Breast epithelium (tissue), 3 donors: ENCODE results near the gene OTULIN.

Experiments
- CTCF ChIP-seq, 3 donors: fragments of 450-650 bp; IDR thresholded peaks; one replicate each; pipeline ENCODE4 v1.5.1; 2016 to 2017; ENCODE audit warnings: antibody characterized with exemption in 3 of 3, mild to moderate bottlenecking in 3 of 3, moderate library complexity in 3 of 3
- POLR2A ChIP-seq: fragments of 450-650 bp; IDR thresholded peaks from one replicate; pipeline ENCODE4 v1.6.1; 2016; ENCODE audit warnings: antibody characterized with exemption, mild to moderate bottlenecking, moderate library complexity

- TF ChIP-seq CTCF (IDR thresholded peaks at IDR 0.05): no peak
- no peak for TF ChIP-seq POLR2A
Observed at GRCh38 chr5:14686517-14686916, 22.0 kb downstream of the OTULIN start.
